OCI-LY3 (cell line): ENCODE measurements around the gene EIF2B5.

Source experiments
- EZH2phosphoT487 ChIP-seq: fragments of 200-600 bp; shearing (Covaris generic); IDR thresholded peaks from 2 replicates; pipeline ENCODE4 v1.6.1; 2018; ENCODE audit warnings: antibody characterized with exemption, mixed run types, low read depth
- TF ChIP-seq, protein P1 (sequence below): fragments of 200-600, 300-600 bp; sonication (generic); IDR thresholded peaks from 2 replicates; pipeline ENCODE4 v1.5.1; 2014; ENCODE audit warnings: antibody characterized with exemption, low read length, low read depth

DNA sequence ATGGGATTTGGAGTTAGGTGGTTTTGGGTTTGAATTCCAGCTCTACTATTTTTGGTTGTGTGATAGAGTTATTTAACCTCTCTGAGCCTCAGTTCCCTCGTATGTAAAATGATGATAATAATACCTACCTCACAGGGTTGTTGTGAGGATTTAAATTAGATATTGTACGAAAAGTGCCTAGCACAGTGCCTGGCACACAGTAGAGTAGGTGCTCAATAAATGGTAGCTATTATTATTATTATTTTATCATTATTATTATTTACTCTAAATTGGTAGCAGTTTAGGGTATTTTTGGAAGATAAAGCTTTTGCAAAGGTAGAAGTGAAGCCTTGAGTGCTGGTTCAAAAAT, 38.2 kb downstream of the EIF2B5 start:
- TF ChIP-seq EZH2phosphoT487, result no peak
- TF ChIP-seq, protein P1, sequence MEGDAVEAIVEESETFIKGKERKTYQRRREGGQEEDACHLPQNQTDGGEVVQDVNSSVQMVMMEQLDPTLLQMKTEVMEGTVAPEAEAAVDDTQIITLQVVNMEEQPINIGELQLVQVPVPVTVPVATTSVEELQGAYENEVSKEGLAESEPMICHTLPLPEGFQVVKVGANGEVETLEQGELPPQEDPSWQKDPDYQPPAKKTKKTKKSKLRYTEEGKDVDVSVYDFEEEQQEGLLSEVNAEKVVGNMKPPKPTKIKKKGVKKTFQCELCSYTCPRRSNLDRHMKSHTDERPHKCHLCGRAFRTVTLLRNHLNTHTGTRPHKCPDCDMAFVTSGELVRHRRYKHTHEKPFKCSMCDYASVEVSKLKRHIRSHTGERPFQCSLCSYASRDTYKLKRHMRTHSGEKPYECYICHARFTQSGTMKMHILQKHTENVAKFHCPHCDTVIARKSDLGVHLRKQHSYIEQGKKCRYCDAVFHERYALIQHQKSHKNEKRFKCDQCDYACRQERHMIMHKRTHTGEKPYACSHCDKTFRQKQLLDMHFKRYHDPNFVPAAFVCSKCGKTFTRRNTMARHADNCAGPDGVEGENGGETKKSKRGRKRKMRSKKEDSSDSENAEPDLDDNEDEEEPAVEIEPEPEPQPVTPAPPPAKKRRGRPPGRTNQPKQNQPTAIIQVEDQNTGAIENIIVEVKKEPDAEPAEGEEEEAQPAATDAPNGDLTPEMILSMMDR, result no peak
